ENCODE results near the gene SCRT2. TPM values are rescaled to one million over a fixed set of nuclear protein-coding genes. Genes with fewer than 3 reads are reported as not detected.

The SCRT2 gene
- total RNA-seq, 4 donors from 2014 or later = not detected

DNA sequence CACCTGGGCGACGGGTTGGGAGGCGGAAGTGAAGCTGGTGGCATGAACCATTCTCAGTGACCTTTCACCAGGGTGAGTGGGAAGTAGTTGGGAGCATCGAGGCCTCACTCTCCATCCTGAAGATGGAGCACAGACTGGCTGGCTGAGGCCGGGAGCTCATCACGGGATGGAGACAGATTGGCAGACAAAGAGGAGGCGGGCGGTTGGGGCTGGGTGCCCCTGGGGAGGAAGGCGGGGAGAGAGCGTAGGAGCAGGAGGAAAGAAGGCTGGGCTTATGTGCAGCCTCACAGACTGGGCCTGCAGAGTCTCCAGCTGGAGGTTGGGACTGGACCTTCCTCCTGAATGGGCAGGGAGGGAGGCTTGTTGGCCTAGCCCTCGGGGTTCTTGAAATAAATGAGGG is 44.2 kb upstream of the SCRT2 start:
- 68 to 71% methylated on average over 11 of the region's 11 CpGs for WGBS, 2 donors
- H3K27ac ChIP-seq = no peak overlapping the region
- intact Hi-C loops (cut with DNase I) = no loop called here
- no peak for TF ChIP-seq POLR2A (IDR thresholded peaks at IDR 0.05)
- TF ChIP-seq, protein P1, sequence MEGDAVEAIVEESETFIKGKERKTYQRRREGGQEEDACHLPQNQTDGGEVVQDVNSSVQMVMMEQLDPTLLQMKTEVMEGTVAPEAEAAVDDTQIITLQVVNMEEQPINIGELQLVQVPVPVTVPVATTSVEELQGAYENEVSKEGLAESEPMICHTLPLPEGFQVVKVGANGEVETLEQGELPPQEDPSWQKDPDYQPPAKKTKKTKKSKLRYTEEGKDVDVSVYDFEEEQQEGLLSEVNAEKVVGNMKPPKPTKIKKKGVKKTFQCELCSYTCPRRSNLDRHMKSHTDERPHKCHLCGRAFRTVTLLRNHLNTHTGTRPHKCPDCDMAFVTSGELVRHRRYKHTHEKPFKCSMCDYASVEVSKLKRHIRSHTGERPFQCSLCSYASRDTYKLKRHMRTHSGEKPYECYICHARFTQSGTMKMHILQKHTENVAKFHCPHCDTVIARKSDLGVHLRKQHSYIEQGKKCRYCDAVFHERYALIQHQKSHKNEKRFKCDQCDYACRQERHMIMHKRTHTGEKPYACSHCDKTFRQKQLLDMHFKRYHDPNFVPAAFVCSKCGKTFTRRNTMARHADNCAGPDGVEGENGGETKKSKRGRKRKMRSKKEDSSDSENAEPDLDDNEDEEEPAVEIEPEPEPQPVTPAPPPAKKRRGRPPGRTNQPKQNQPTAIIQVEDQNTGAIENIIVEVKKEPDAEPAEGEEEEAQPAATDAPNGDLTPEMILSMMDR (IDR thresholded peaks at IDR 0.05) = no peak
- DNase-seq = no peak
- no peaks in the 10 kb centered on the region for H3K4me1 ChIP-seq
- H3K27me3 ChIP-seq = no peaks in the 10 kb centered on the region
- no peak overlapping the region for H3K4me3 ChIP-seq (replicated peaks in 1 of 3)
- no peaks in the 10 kb centered on the region for H3K9me3 ChIP-seq
- no peaks in the 10 kb centered on the region for H3K36me3 ChIP-seq

GRCh38 chr20:719068-719467 is 43.5 kb upstream of the SCRT2 start:
- no peak for TF ChIP-seq POLR2A (IDR thresholded peaks at IDR 0.05)
- TF ChIP-seq, protein P1 (IDR thresholded peaks at IDR 0.05) = no peak
- H3K36me3 ChIP-seq = no peaks in the 10 kb centered on the region
- H3K27ac ChIP-seq = no peak overlapping the region
- H3K27me3 ChIP-seq = no peaks in the 10 kb centered on the region
- no peaks in the 10 kb centered on the region for H3K4me1 ChIP-seq
- DNase-seq = no peak
- 83 to 92% methylated on average over 3 to 5 of the region's 5 CpGs for WGBS, 2 donors
- no peaks in the 10 kb centered on the region for H3K9me3 ChIP-seq
- intact Hi-C loops (cut with DNase I) = no loop called here
- H3K4me3 ChIP-seq (replicated peaks in 1 of 3) = no peak overlapping the region

DNA sequence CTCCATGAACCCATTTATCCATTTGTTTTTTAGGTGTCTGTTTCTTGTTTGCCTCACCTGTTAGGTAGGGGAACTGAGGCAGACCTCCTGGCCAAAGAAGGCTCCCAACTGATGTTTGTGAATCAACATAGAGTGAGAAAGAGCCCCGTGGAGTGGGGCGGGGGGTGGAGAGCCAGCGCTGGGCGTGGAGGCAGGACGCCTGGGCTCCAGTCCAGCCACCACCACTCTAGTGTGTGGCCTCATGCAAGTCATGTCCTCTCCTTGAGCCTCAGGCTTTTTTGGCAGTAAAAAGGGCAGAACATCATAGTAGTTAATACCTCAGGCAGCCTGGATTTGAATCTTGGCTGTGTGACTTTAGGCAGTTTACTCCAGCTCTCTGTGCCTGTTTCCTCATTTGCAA is 42.2 kb upstream of the SCRT2 start:
- Histone ChIP-seq H3K27me3 (no peaks in the 10 kb centered on the region), H3K4me1 (no peaks in the 10 kb centered on the region), H3K9me3 (no peaks in the 10 kb centered on the region), H3K36me3 (no peaks in the 10 kb centered on the region), H3K4me3 (replicated peaks in 1 of 3) (no peak overlapping the region), H3K27ac (no peak overlapping the region)
- DNase-seq = peak; percentile 48 to 51
- intact Hi-C loops (cut with DNase I) = no loop called here
- WGBS, 2 donors = 24 to 47% methylated on average over 4 to 5 of the region's 5 CpGs
- TF ChIP-seq, protein P1 (IDR thresholded peaks at IDR 0.05) = no peak
- no peak for TF ChIP-seq POLR2A (IDR thresholded peaks at IDR 0.05)

DNA sequence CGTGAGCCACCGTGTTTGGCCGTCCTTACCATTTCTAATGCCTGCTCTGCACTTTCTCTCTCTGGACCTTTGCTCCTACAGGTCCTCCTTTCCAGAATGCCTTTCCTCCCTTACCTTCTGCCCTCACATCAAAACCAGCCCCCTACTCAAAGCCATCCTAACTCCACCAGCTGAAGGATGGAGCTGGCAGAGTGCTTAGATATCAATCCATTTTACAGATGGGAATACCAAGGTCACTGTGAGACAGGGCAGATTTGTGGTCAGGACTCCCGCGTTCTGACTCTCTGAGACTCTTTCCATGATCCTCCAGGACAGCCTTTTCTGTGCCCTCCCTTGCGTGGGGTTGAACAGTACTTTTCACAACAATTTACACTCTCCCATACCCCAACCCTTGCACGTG is 41.7 kb upstream of the SCRT2 start:
- no peaks in the 10 kb centered on the region for H3K4me1 ChIP-seq
- no peaks in the 10 kb centered on the region for H3K36me3 ChIP-seq
- WGBS, 2 donors = 82 to 89% methylated on average over 7 of the region's 7 CpGs
- no peak overlapping the region for H3K27ac ChIP-seq
- no peak for DNase-seq
- no peaks in the 10 kb centered on the region for H3K27me3 ChIP-seq
- H3K4me3 ChIP-seq (replicated peaks in 1 of 3) = no peak overlapping the region
- TF ChIP-seq POLR2A (IDR thresholded peaks at IDR 0.05) = no peak
- TF ChIP-seq, protein P1 (IDR thresholded peaks at IDR 0.05) = no peak
- no peaks in the 10 kb centered on the region for H3K9me3 ChIP-seq
- intact Hi-C loops (cut with DNase I) = no loop called here

- intact Hi-C loops (cut with DNase I) = no loop called here
- no peaks in the 10 kb centered on the region for H3K9me3 ChIP-seq
- no peak overlapping the region for H3K27ac ChIP-seq
- TF ChIP-seq, protein P1 (IDR thresholded peaks at IDR 0.05) = no peak
- no peak for TF ChIP-seq POLR2A (IDR thresholded peaks at IDR 0.05)
- 88 to 92% methylated on average over 2 of the region's 2 CpGs for WGBS, 2 donors
- H3K27me3 ChIP-seq = no peaks in the 10 kb centered on the region
- no peak for DNase-seq
- H3K4me1 ChIP-seq = peaks cover 0 to 6% of the 10 kb centered on the region in 2 donors
- no peak overlapping the region for H3K4me3 ChIP-seq (replicated peaks in 1 of 3)
- H3K36me3 ChIP-seq = no peaks in the 10 kb centered on the region
Observed at GRCh38 chr20:714453-714852, 38.9 kb upstream of the SCRT2 start.

All from thyroid gland (tissue), 4 donors.